SK-N-SH (cell line): ENCODE data around the gene SDS. TPM values are rescaled to one million over a fixed set of nuclear protein-coding genes. Genes with fewer than 3 reads are reported as not detected.

Experiments
- CTCF ChIA-PET: fragments of 300-600, 350-600 bp; formaldehyde crosslinking; extraction: SDS; loops from one replicate; lab custom pipeline; 2021; lab: Yijun Ruan, JAX
- POLR2A ChIA-PET: fragments of 350-600 bp; sonication (Branson Sonifier 250); formaldehyde crosslinking; extraction: SDS; loops from one replicate; lab custom pipeline; 2020; ENCODE audit warnings: antibody characterized with exemption, inconsistent platforms; lab: Yijun Ruan, JAX
- DNase-seq: peaks from one replicate; pipeline ENCODE4 v3.0.0; 2012
- H2AFZ ChIP-seq: fragments of 200-600 bp; sonication (generic); 2 replicates; pipeline ENCODE4 v1.8.1; 2016; ENCODE audit warnings: antibody characterized with exemption, mild to moderate bottlenecking, low read depth
- H3F3A ChIP-seq: fragments of 200-600 bp; sonication (generic); replicated peaks from 2 replicates; pipeline ENCODE3; 2016; ENCODE audit warnings: antibody characterized with exemption, mild to moderate bottlenecking; ENCODE audit not compliant: insufficient read depth
- H3K27ac ChIP-seq, 2 experiments: fragments of 200-500 bp in 1 of 2; fragments of 200-600 bp in 1 of 2; sonication (Bioruptor generic) in 1 of 2; sonication (generic), shearing (Covaris generic) in 1 of 2; 2 replicates each; pipeline versions ENCODE4 v1.5.1 to v1.6.1; 2014 to 2016; ENCODE audit warnings: low read depth in 2 of 2, inconsistent platforms in 1 of 2, low read length in 1 of 2, mild to moderate bottlenecking in 1 of 2, mixed read lengths in 1 of 2
- H3K27me3 ChIP-seq: fragments of 200-600 bp; sonication (generic), shearing (Covaris generic); 2 replicates; pipeline ENCODE4 v1.6.1; 2016; ENCODE audit warnings: mixed run types; ENCODE audit not compliant: insufficient read depth
- H3K36me3 ChIP-seq, 2 experiments: fragments of 200-500 bp in 1 of 2; fragments of 200-600 bp in 1 of 2; sonication (Bioruptor generic) in 1 of 2; sonication (generic) in 1 of 2; replicated peaks in 1 of 2; 2 replicates each; pipeline versions ENCODE3 to v1.5.1; 2014 to 2016; ENCODE audit warnings: low read length in 1 of 2, mild to moderate bottlenecking in 1 of 2; ENCODE audit not compliant: insufficient read depth in 2 of 2, control insufficient read depth in 1 of 2
- H3K4me1 ChIP-seq, 2 experiments: fragments of 200-500 bp in 1 of 2; fragments of 200-600 bp in 1 of 2; sonication (Bioruptor generic) in 1 of 2; sonication (generic), shearing (Covaris generic) in 1 of 2; 2 replicates each; pipeline versions ENCODE4 v1.5.1 to v1.6.1; 2014 to 2016; ENCODE audit warnings: low read depth in 1 of 2, low read length in 1 of 2, mixed run types in 1 of 2; ENCODE audit not compliant: insufficient read depth in 2 of 2, control insufficient read depth in 1 of 2
- H3K4me2 ChIP-seq: fragments of 200-600 bp; sonication (generic), shearing (Covaris generic); 2 replicates; pipeline ENCODE4 v1.6.1; 2017; ENCODE audit warnings: mixed run types
- H3K4me3 ChIP-seq, 2 experiments: fragments of 200-500 bp in 1 of 2; fragments of 200-600 bp in 1 of 2; sonication (Bioruptor generic) in 1 of 2; sonication (generic), shearing (Covaris generic) in 1 of 2; 2 replicates each; pipeline versions ENCODE4 v1.5.1 to v1.8.1; 2014 to 2016; ENCODE audit warnings: low read depth in 2 of 2, inconsistent platforms in 1 of 2, low read length in 1 of 2, mild to moderate bottlenecking in 1 of 2, mixed read lengths in 1 of 2, moderate library complexity in 1 of 2
- H3K79me2 ChIP-seq: fragments of 200-600 bp; sonication (generic); 2 replicates; pipeline ENCODE4 v1.8.1; 2017; ENCODE audit warnings: mild to moderate bottlenecking; ENCODE audit not compliant: insufficient read depth
- H3K9ac ChIP-seq: fragments of 200-600 bp; sonication (generic); 2 replicates; pipeline ENCODE4 v1.6.1; 2017; ENCODE audit warnings: mixed run types
- H3K9me2 ChIP-seq: fragments of 200-600 bp; sonication (generic); 2 replicates; pipeline ENCODE4 v1.6.1; 2017; ENCODE audit warnings: mixed run types
- H3K9me3 ChIP-seq: fragments of 200-600 bp; sonication (generic); 2 replicates; pipeline ENCODE4 v1.6.1; 2017; ENCODE audit warnings: mixed run types, mild to moderate bottlenecking, moderate library complexity
- H4K20me1 ChIP-seq: fragments of 200-600 bp; sonication (generic); 2 replicates; pipeline ENCODE4 v1.6.1; 2017; ENCODE audit warnings: mild to moderate bottlenecking, mixed run types; ENCODE audit not compliant: insufficient read depth
- ELF1 ChIP-seq: IDR thresholded peaks from 2 replicates; pipeline ENCODE4 v1.4.0; 2012
- EZH2phosphoT487 ChIP-seq: fragments of 200-600 bp; sonication (generic); IDR thresholded peaks from 2 replicates; pipeline ENCODE4 v1.6.1; 2017; ENCODE audit warnings: low read depth, mixed run types, mild to moderate bottlenecking, antibody characterized with exemption, moderate library complexity, borderline replicate concordance
- JUND ChIP-seq: IDR thresholded peaks from 2 replicates; pipeline ENCODE4 v1.4.0; 2012
- MXI1 ChIP-seq: IDR thresholded peaks from 2 replicates; pipeline ENCODE4 v1.6.1; 2012; ENCODE audit warnings: mild to moderate bottlenecking, low read depth, low read length, improper control_type of control experiment
- NRF1 ChIP-seq: IDR thresholded peaks from 2 replicates; pipeline ENCODE4 v1.6.1; 2012; ENCODE audit warnings: low read depth, mild to moderate bottlenecking, low read length
- REST ChIP-seq: IDR thresholded peaks from 2 replicates; pipeline ENCODE4 v1.6.1; 2012; ENCODE audit warnings: mild to moderate bottlenecking, low read depth, low read length, moderate library complexity
- RFX5 ChIP-seq: IDR thresholded peaks from 2 replicates; pipeline ENCODE4 v1.6.1; 2012; ENCODE audit warnings: mild to moderate bottlenecking, improper control_type of control experiment, low read length
- SMC3 ChIP-seq: IDR thresholded peaks from 2 replicates; pipeline ENCODE4 v1.6.1; 2012; ENCODE audit warnings: low read depth, low read length, improper control_type of control experiment
- TEAD4 ChIP-seq: IDR thresholded peaks from 2 replicates; pipeline ENCODE4 v1.4.0; 2012; ENCODE audit warnings: mild to moderate bottlenecking, borderline replicate concordance; ENCODE audit not compliant: insufficient read depth
- YY1 ChIP-seq: IDR thresholded peaks from 2 replicates; pipeline ENCODE4 v1.4.0; 2012; ENCODE audit warnings: low read depth, mild to moderate bottlenecking
- ZBTB33 ChIP-seq: IDR thresholded peaks from 2 replicates; pipeline ENCODE4 v1.4.0; 2012; ENCODE audit warnings: low read depth, borderline replicate concordance
- WGBS: methylation state at CpG from one replicate; pipeline ENCODE4 v1.1.6; 2017; ENCODE audit warnings: low lambda C conversion rate; 5-methylcytosine and 5-hydroxymethylcytosine counted together
- polyA plus RNA-seq, 3 experiments: library from polyadenylated mRNA; depleted of rRNA; stranded (reverse); fragments of >200 nt; gene quantifications; 2 replicates each; pipeline ENCODE4 v1.2.3, GENCODE V29; 2012
- TF ChIP-seq, protein P1 (sequence below): fragments of 150-350 bp; IDR thresholded peaks from 2 replicates; pipeline ENCODE4 v1.6.1; 2017; ENCODE audit warnings: antibody characterized with exemption, low read length, low read depth, borderline replicate concordance
- TF ChIP-seq, protein P2 (sequence below): fragments of 150-350 bp; IDR thresholded peaks from 2 replicates; pipeline ENCODE4 v1.6.1; 2016; ENCODE audit warnings: mild to moderate bottlenecking, low read depth, low read length
- TF ChIP-seq, protein P3 (sequence below): IDR thresholded peaks from 2 replicates; pipeline ENCODE4 v1.4.0; 2012; ENCODE audit warnings: low read depth

SDS gene
- polyA plus RNA-seq, 1 of the 3 experiments (the other 2 are of a cell fraction), result 0.08 TPM

- TF ChIP-seq MXI1, result no peak
Measured at GRCh38 chr12:113385282-113385882, 18.3 kb downstream of the SDS start (continued).

- no peak for TF ChIP-seq JUND
- TF ChIP-seq, protein P1, sequence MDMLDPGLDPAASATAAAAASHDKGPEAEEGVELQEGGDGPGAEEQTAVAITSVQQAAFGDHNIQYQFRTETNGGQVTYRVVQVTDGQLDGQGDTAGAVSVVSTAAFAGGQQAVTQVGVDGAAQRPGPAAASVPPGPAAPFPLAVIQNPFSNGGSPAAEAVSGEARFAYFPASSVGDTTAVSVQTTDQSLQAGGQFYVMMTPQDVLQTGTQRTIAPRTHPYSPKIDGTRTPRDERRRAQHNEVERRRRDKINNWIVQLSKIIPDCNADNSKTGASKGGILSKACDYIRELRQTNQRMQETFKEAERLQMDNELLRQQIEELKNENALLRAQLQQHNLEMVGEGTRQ, result no peak
- no peak for TF ChIP-seq ELF1
- TF ChIP-seq EZH2phosphoT487, result no peak
- no peak for TF ChIP-seq SMC3
- no peak for TF ChIP-seq YY1
- no peak for TF ChIP-seq NRF1
- TF ChIP-seq ZBTB33, result no peak
- no peak overlapping the region for H3K4me3 ChIP-seq
- H3K36me3 ChIP-seq, result peaks cover 3 to 15% of the 10 kb centered on the region in 2 experiments
- H3K9ac ChIP-seq, result no peak overlapping the region
- CTCF ChIA-PET, result no interaction called here
- POLR2A ChIA-PET, result no interaction called here
- no peak overlapping the region for H3K4me2 ChIP-seq
- no peaks in the 10 kb centered on the region for H3K9me2 ChIP-seq
- no peaks in the 10 kb centered on the region for H3K9me3 ChIP-seq
- WGBS, result 90% methylated on average over 7 of the region's 14 CpGs
- no peaks in the 10 kb centered on the region for H3F3A ChIP-seq
- H2AFZ ChIP-seq, result no peak overlapping the region
- no peak overlapping the region for H3K27ac ChIP-seq
- no peaks in the 10 kb centered on the region for H3K4me1 ChIP-seq
- DNase-seq, result no peak
- H4K20me1 ChIP-seq, result no peaks in the 10 kb centered on the region
- H3K27me3 ChIP-seq, result no peaks in the 10 kb centered on the region
- H3K79me2 ChIP-seq, result no peaks in the 10 kb centered on the region
Measured at GRCh38 chr12:113384778-113385177, 18.9 kb downstream of the SDS start.

- peaks cover 6 to 13% of the 10 kb centered on the region in 2 experiments for H3K36me3 ChIP-seq
- no peak overlapping the region for H3K9ac ChIP-seq
- no peaks in the 10 kb centered on the region for H3K27me3 ChIP-seq
- H3K4me2 ChIP-seq, result no peak overlapping the region
- no peaks in the 10 kb centered on the region for H3K79me2 ChIP-seq
- no peaks in the 10 kb centered on the region for H3K9me3 ChIP-seq
- H3K27ac ChIP-seq, result no peak overlapping the region
- 87% methylated on average over 4 of the region's 4 CpGs for WGBS
- H4K20me1 ChIP-seq, result no peaks in the 10 kb centered on the region
- H3F3A ChIP-seq, result no peaks in the 10 kb centered on the region
- ChIA-PET POLR2A (no interaction called here), CTCF (interaction anchor here (0.8 to 1.5 kb wide), 3 partner anchors 43 to 181 kb away, joined by 3 read pairs; no protein-coding TSS in a partner anchor)
- no peaks in the 10 kb centered on the region for H3K9me2 ChIP-seq
- no peak for DNase-seq
- no peaks in the 10 kb centered on the region for H3K4me1 ChIP-seq
- H3K4me3 ChIP-seq, result no peak overlapping the region
- H2AFZ ChIP-seq, result no peak overlapping the region
- TF ChIP-seq ZBTB33, result no peak
- TF ChIP-seq MXI1, result no peak
- TF ChIP-seq, protein P2, sequence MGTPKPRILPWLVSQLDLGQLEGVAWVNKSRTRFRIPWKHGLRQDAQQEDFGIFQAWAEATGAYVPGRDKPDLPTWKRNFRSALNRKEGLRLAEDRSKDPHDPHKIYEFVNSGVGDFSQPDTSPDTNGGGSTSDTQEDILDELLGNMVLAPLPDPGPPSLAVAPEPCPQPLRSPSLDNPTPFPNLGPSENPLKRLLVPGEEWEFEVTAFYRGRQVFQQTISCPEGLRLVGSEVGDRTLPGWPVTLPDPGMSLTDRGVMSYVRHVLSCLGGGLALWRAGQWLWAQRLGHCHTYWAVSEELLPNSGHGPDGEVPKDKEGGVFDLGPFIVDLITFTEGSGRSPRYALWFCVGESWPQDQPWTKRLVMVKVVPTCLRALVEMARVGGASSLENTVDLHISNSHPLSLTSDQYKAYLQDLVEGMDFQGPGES, result no peak
- TF ChIP-seq RFX5, result no peak
- no peak for TF ChIP-seq TEAD4
- TF ChIP-seq, protein P3, sequence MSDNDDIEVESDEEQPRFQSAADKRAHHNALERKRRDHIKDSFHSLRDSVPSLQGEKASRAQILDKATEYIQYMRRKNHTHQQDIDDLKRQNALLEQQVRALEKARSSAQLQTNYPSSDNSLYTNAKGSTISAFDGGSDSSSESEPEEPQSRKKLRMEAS, result no peak
- no peak for TF ChIP-seq SMC3
- no peak for TF ChIP-seq REST
Measured at GRCh38 chr12:113382206-113382605, 21.5 kb downstream of the SDS start.
